ENCODE results near the gene EXD2. TPM values are rescaled to one million over a fixed set of nuclear protein-coding genes. Genes with fewer than 3 reads are reported as not detected.

The EXD2 gene
- polyA plus RNA-seq, 1 experiment = 16.7 TPM

DNA sequence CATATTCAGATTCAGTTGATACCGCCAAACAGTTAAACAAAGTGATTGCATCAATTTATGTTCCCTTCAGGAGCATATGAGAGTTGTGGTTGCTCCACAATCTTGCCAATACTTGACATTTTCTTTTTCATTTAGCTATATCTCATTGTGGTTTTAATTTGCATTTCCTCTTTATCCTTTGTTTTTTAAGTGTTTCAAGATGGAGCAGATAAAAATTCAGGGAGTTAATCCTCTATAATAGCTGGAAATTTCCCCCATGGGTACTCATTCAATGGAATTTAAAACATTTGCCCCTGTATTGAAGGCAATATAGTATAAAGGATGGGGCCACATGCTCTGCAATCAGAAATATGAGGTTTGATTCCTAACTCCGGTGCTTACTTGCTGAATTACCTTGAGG lies 1.1 kb upstream of the EXD2 start:
- Histone ChIP-seq H3K27me3 (ENCODE audit: control insufficient read depth, insufficient read depth, low read length) (peaks cover 5% of the 10 kb centered on the region), H3K4me3 (ENCODE audit: low read depth, low read length) (no peak overlapping the region), H3K9me3 (ENCODE audit: control insufficient read depth, insufficient read depth, low read length) (no peaks in the 10 kb centered on the region; the same call in 1 of the 2 replicates), H3K27ac (ENCODE audit: low read depth, low read length) (no peak overlapping the region)
- no peak for TF ChIP-seq CTCF (IDR thresholded peaks at IDR 0.05; ENCODE audit: low read depth, low read length)
- CTCF ChIA-PET = interaction anchor here (1.3 kb wide), 1 partner anchor 53 kb away, joined by 3 read pairs; no protein-coding TSS in a partner anchor
- no peak for DNase-seq (ENCODE audit: low read depth, low spot score)
- POLR2A ChIA-PET = no interaction called here

GRCh38 chr14:69193721-69194120 lies 2.4 kb downstream of the EXD2 start:
- CTCF ChIA-PET = no interaction called here
- no peak for TF ChIP-seq CTCF (IDR thresholded peaks at IDR 0.05; ENCODE audit: low read depth, low read length)
- no peak overlapping the region for H3K4me3 ChIP-seq (ENCODE audit: low read depth, low read length)

GRCh38 chr14:69199786-69200185 lies 8.5 kb downstream of the EXD2 start:
- Histone ChIP-seq H3K27me3 (ENCODE audit: control insufficient read depth, insufficient read depth, low read length) (no peaks in the 10 kb centered on the region), H3K9me3 (ENCODE audit: control insufficient read depth, insufficient read depth, low read length) (no peaks in the 10 kb centered on the region), H3K4me3 (ENCODE audit: low read depth, low read length) (no peak overlapping the region), H3K27ac (ENCODE audit: low read depth, low read length) (no peak overlapping the region)
- POLR2A ChIA-PET = no interaction called here
- no peak for DNase-seq (ENCODE audit: low read depth, low spot score)
- CTCF ChIA-PET = interaction anchor here (0.6 kb wide), 2 partner anchors 14 to 16 kb away, joined by 4 to 5 read pairs; no protein-coding TSS in a partner anchor
- TF ChIP-seq CTCF (IDR thresholded peaks at IDR 0.05; ENCODE audit: low read depth, low read length) = no peak

More at GRCh38 chr14:69193721-69194120, 2.4 kb downstream of the EXD2 start:
- POLR2A ChIA-PET = no interaction called here
- H3K9me3 ChIP-seq (ENCODE audit: control insufficient read depth, insufficient read depth, low read length) = no peaks in the 10 kb centered on the region; the same call in 1 of the 2 replicates
- no peak overlapping the region for H3K27ac ChIP-seq (ENCODE audit: low read depth, low read length)
- no peaks in the 10 kb centered on the region for H3K27me3 ChIP-seq (ENCODE audit: control insufficient read depth, insufficient read depth, low read length)
- DNase-seq (ENCODE audit: low read depth, low spot score) = no peak

DNA sequence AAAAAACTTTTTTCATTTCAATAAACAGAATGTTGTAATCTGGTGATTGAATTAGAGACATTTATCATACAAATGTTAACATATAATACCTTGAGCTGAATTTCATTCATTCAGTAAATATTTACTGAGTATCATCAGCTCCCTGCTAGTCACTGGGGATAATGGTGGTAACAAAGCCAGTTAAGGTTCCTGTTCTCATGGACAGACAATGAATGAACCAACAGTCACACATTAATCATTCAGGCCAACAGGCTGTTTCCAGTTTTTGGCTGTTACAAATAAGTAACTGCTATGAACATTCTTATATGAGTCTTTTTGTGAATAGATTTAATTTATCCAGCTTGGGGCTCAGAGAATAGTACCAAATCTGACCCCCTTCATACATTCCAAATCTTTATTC lies 13.5 kb downstream of the EXD2 start:
- H3K4me3 ChIP-seq (ENCODE audit: low read depth, low read length) = no peak overlapping the region
- H3K9me3 ChIP-seq (ENCODE audit: control insufficient read depth, insufficient read depth, low read length) = no peaks in the 10 kb centered on the region
- ChIA-PET POLR2A (no interaction called here), CTCF (interaction anchor here (0.6 kb wide), 1 partner anchor 38 kb away, joined by 3 read pairs; no protein-coding TSS in a partner anchor)
- TF ChIP-seq CTCF (IDR thresholded peaks at IDR 0.05; ENCODE audit: low read depth, low read length) = no peak
- H3K27ac ChIP-seq (ENCODE audit: low read depth, low read length) = no peak overlapping the region
- no peaks in the 10 kb centered on the region for H3K27me3 ChIP-seq (ENCODE audit: control insufficient read depth, insufficient read depth, low read length)
- no peak for DNase-seq (ENCODE audit: low read depth, low spot score)

- H3K27me3 ChIP-seq (ENCODE audit: control insufficient read depth, insufficient read depth, low read length) = no peaks in the 10 kb centered on the region
- no peak overlapping the region for H3K4me3 ChIP-seq (ENCODE audit: low read depth, low read length)
- no peak for DNase-seq (ENCODE audit: low read depth, low spot score)
- no peak overlapping the region for H3K27ac ChIP-seq (ENCODE audit: low read depth, low read length)
- POLR2A ChIA-PET = no interaction called here
- no peak for TF ChIP-seq CTCF (IDR thresholded peaks at IDR 0.05; ENCODE audit: low read depth, low read length)
- no peaks in the 10 kb centered on the region for H3K9me3 ChIP-seq (ENCODE audit: control insufficient read depth, insufficient read depth, low read length)
- CTCF ChIA-PET = no interaction called here
Observed at GRCh38 chr14:69207435-69208041, 16.2 kb downstream of the EXD2 start.

Measured in AG04450 (cell line).